ENCODE results near the gene COL8A1.

The COL8A1 gene

GRCh38 chr3:99678896-99679295 is 40.5 kb downstream of the COL8A1 start:
- Histone ChIP-seq H4K20me1 (no peaks in the 10 kb centered on the region), H3K4me3 (no peak overlapping the region), H3K4me1 (no peaks in the 10 kb centered on the region), H3K9me3 (replicated peaks in 1 of 11) (no peaks in the 10 kb centered on the region), H3K9ac (no peak overlapping the region), H3K36me3 (no peaks in the 10 kb centered on the region), H3K27ac (no peak overlapping the region), H3K27me3 (no peaks in the 10 kb centered on the region), H3K4me2 (no peak overlapping the region)
- TF ChIP-seq Cebpa-rat (IDR thresholded peaks at IDR 0.05): no peak

- H3K9ac ChIP-seq: no peak overlapping the region
- no peaks in the 10 kb centered on the region for H3K36me3 ChIP-seq
- no peaks in the 10 kb centered on the region for H4K20me1 ChIP-seq
- TF ChIP-seq Cebpa-rat (IDR thresholded peaks at IDR 0.05): no peak
- no peaks in the 10 kb centered on the region for H3K4me1 ChIP-seq
- no peaks in the 10 kb centered on the region for H3K9me3 ChIP-seq (replicated peaks in 1 of 11)
- no peak overlapping the region for H3K4me2 ChIP-seq
- H3K27ac ChIP-seq: no peak overlapping the region
- H3K4me3 ChIP-seq: no peak overlapping the region
- H3K27me3 ChIP-seq: no peaks in the 10 kb centered on the region
Measured at GRCh38 chr3:99681512-99681911, 43.1 kb downstream of the COL8A1 start.

- Histone ChIP-seq H3K27me3 (no peaks in the 10 kb centered on the region), H3K4me1 (no peaks in the 10 kb centered on the region), H4K20me1 (no peaks in the 10 kb centered on the region), H3K9ac (no peak overlapping the region), H3K36me3 (no peaks in the 10 kb centered on the region), H3K4me2 (no peak overlapping the region), H3K27ac (no peak overlapping the region), H3K9me3 (replicated peaks in 1 of 11) (no peaks in the 10 kb centered on the region), H3K4me3 (no peak overlapping the region)
- TF ChIP-seq Cebpa-rat (IDR thresholded peaks at IDR 0.05): no peak
Measured at GRCh38 chr3:99681976-99682375, 43.6 kb downstream of the COL8A1 start.

DNA sequence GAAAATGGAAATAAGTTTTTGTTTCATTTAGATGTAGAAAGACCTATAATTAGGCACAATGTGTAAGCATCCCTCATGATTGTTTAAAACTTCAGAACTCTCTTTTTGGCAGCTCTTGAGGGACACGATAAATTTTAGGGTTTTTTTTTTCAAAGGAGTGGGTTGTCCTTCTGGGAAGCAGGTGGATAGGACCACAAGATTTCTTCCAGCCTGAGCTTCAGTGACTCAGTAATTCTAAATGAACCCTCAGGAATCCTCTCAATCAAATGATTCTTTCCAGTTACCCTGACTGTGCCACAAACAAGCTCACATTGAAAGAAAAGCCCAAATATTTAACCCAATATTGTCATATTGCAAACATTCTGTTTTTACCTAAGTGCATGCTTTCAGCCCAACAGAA is 45.1 kb downstream of the COL8A1 start:
- H3K4me1 ChIP-seq: no peaks in the 10 kb centered on the region
- no peak overlapping the region for H3K9ac ChIP-seq
- H3K27me3 ChIP-seq: no peaks in the 10 kb centered on the region
- H3K4me3 ChIP-seq: no peak overlapping the region
- no peaks in the 10 kb centered on the region for H4K20me1 ChIP-seq
- H3K27ac ChIP-seq: no peak overlapping the region
- no peak overlapping the region for H3K4me2 ChIP-seq
- no peak for TF ChIP-seq Cebpa-rat (IDR thresholded peaks at IDR 0.05)
- no peaks in the 10 kb centered on the region for H3K36me3 ChIP-seq
- no peaks in the 10 kb centered on the region for H3K9me3 ChIP-seq (replicated peaks in 1 of 11)

GRCh38 chr3:99683876-99684275 is 45.5 kb downstream of the COL8A1 start:
- Histone ChIP-seq H3K4me3 (no peak overlapping the region), H3K4me1 (no peaks in the 10 kb centered on the region), H3K27me3 (no peaks in the 10 kb centered on the region), H3K9me3 (replicated peaks in 1 of 11) (no peaks in the 10 kb centered on the region), H4K20me1 (no peaks in the 10 kb centered on the region), H3K9ac (no peak overlapping the region), H3K36me3 (no peaks in the 10 kb centered on the region), H3K4me2 (no peak overlapping the region), H3K27ac (no peak overlapping the region)
- no peak for TF ChIP-seq Cebpa-rat (IDR thresholded peaks at IDR 0.05)

DNA sequence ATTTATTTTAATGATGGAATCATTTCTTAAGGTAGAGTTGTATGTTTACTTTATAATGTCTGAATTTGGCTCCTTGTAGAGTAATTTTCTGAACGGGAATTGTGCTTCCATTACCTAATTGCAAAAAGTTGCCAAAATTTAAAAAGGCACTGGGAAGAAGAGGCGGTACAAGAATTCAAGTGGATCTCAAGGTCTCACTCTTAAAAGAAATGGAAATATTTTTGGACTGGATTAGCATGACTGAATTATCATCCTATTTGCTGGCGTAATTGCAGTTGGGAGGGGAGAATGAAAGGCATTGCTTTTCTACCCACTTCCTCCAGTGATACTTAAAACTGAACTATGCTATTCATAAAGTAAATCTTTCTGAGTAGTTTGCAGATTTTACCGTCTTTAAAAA is 46.2 kb downstream of the COL8A1 start:
- no peak overlapping the region for H3K27ac ChIP-seq
- no peaks in the 10 kb centered on the region for H3K9me3 ChIP-seq (replicated peaks in 1 of 11)
- H4K20me1 ChIP-seq: no peaks in the 10 kb centered on the region
- no peak for TF ChIP-seq Cebpa-rat (IDR thresholded peaks at IDR 0.05)
- no peak overlapping the region for H3K4me2 ChIP-seq
- H3K9ac ChIP-seq: no peak overlapping the region
- no peaks in the 10 kb centered on the region for H3K27me3 ChIP-seq
- no peaks in the 10 kb centered on the region for H3K36me3 ChIP-seq
- H3K4me3 ChIP-seq: no peak overlapping the region
- no peaks in the 10 kb centered on the region for H3K4me1 ChIP-seq

- Histone ChIP-seq H4K20me1 (no peaks in the 10 kb centered on the region), H3K4me2 (no peak overlapping the region), H3K27ac (no peak overlapping the region), H3K9ac (no peak overlapping the region), H3K4me1 (no peaks in the 10 kb centered on the region), H3K27me3 (no peaks in the 10 kb centered on the region), H3K4me3 (no peak overlapping the region), H3K36me3 (no peaks in the 10 kb centered on the region), H3K9me3 (replicated peaks in 1 of 11) (no peaks in the 10 kb centered on the region)
- no peak for TF ChIP-seq Cebpa-rat (IDR thresholded peaks at IDR 0.05)
Measured at GRCh38 chr3:99686469-99686868, 48.1 kb downstream of the COL8A1 start.

- H3K36me3 ChIP-seq: no peaks in the 10 kb centered on the region
- no peak overlapping the region for H3K27ac ChIP-seq
- H4K20me1 ChIP-seq: no peaks in the 10 kb centered on the region
- no peaks in the 10 kb centered on the region for H3K27me3 ChIP-seq
- H3K9me3 ChIP-seq (replicated peaks in 1 of 11): no peaks in the 10 kb centered on the region
- no peak overlapping the region for H3K9ac ChIP-seq
- H3K4me2 ChIP-seq: no peak overlapping the region
- no peaks in the 10 kb centered on the region for H3K4me1 ChIP-seq
- no peak overlapping the region for H3K4me3 ChIP-seq
- TF ChIP-seq Cebpa-rat (IDR thresholded peaks at IDR 0.05): no peak
Measured at GRCh38 chr3:99686955-99687612, 48.7 kb downstream of the COL8A1 start.

DNA sequence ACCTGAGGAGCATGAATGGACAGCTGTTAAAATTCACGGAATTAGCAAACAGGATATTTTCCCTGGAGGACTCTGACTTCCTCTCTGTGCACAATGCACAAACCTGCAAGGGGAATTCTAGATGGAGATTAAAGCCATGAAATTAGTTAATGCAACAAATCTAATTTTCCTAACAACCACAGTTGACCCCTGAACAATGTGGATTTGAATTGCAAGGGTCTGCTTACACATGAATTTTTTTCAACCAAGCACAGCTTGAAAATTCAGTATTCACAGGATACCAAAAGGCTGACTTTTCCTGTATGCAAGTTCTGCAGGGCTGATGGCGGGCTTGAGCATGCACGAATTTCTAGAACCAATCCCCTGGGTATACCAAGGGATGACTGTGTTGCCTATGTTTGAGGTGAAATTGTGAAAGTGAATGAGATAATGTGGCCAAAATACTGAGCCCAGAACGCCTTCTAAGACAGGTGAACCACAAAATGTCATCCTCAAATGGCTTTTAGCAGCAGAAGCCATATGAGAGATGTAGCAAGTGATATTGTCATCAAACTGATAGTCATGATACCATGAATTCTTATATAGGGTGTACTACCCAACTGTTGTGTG is 52.5 kb downstream of the COL8A1 start:
- H3K4me3 ChIP-seq: no peak overlapping the region
- no peak overlapping the region for H3K4me2 ChIP-seq
- no peaks in the 10 kb centered on the region for H3K27me3 ChIP-seq
- H4K20me1 ChIP-seq: no peaks in the 10 kb centered on the region
- no peak overlapping the region for H3K27ac ChIP-seq
- H3K9ac ChIP-seq: no peak overlapping the region
- TF ChIP-seq Cebpa-rat (IDR thresholded peaks at IDR 0.05): no peak
- H3K9me3 ChIP-seq (replicated peaks in 1 of 11): no peaks in the 10 kb centered on the region
- H3K4me1 ChIP-seq: no peaks in the 10 kb centered on the region
- no peaks in the 10 kb centered on the region for H3K36me3 ChIP-seq

DNA sequence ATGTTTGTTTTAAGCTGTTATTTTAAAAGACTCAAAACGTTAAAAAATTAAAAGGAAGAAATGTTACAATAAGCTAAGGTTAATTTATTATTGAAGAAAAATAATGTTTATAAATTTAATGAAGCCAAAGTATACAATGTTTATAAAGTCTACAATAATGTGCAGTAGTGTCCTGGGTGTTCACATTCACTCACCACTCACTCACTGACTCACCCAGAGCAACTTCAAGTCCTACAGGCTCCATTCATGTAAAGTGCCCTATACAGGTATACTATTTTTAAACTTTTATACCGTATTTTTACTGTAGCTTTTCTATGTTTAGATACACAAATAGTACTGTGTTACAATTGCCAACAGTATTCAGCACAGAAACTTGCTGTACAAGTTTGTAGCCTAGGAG is 55.2 kb downstream of the COL8A1 start:
- Histone ChIP-seq H3K9ac (no peak overlapping the region), H3K36me3 (no peaks in the 10 kb centered on the region), H3K4me2 (no peak overlapping the region), H3K27me3 (no peaks in the 10 kb centered on the region), H3K27ac (no peak overlapping the region), H3K4me3 (no peak overlapping the region), H3K4me1 (no peaks in the 10 kb centered on the region), H3K9me3 (replicated peaks in 1 of 11) (no peaks in the 10 kb centered on the region), H4K20me1 (no peaks in the 10 kb centered on the region)
- TF ChIP-seq Cebpa-rat (IDR thresholded peaks at IDR 0.05): no peak

Data from BLaER1 treated with 17β-estradiol and CSF1 and Interleukin-3, amounts not matched to agents 10 nM and 100 nM (cell line).